Neural progenitor cell (in vitro differentiated cells): ENCODE data around the gene TGOLN2. TPM values are rescaled to one million over a fixed set of nuclear protein-coding genes. Genes with fewer than 3 reads are reported as not detected.
"Not testable (repeated sequence)": the region's sequence is repeated elsewhere in the genome, so short reads cannot be mapped to it uniquely, and the experiment has no call there.

Experiments
- DNase-seq: peaks from one replicate; pipeline ENCODE4 v3.0.0-alpha.2; 2016; ENCODE audit warnings: low spot score
- H2AFZ ChIP-seq: fragments of 200-600 bp; sonication (generic); replicated peaks from 2 replicates; pipeline ENCODE4 v1.6.1; 2016; ENCODE audit warnings: antibody characterized with exemption
- H3F3A ChIP-seq: fragments of 200-600 bp; sonication (generic); 2 replicates; pipeline ENCODE4 v1.6.1; 2016; ENCODE audit warnings: antibody characterized with exemption, low read depth
- H3K27ac ChIP-seq: fragments of 200-600 bp; sonication (generic); 2 replicates; pipeline ENCODE4 v1.5.1; 2016; ENCODE audit warnings: mild to moderate bottlenecking
- H3K27me3 ChIP-seq: fragments of 200-600 bp; sonication (generic); 2 replicates; pipeline ENCODE4 v1.6.1; 2016; ENCODE audit warnings: mild to moderate bottlenecking, moderate library complexity
- H3K36me3 ChIP-seq: fragments of 200-600 bp; sonication (generic); 2 replicates; pipeline ENCODE4 v1.5.1; 2016
- H3K4me1 ChIP-seq: fragments of 200-600 bp; sonication (generic); 2 replicates; pipeline ENCODE4 v1.6.1; 2016; ENCODE audit warnings: mixed run types
- H3K4me2 ChIP-seq: fragments of 200-600 bp; sonication (generic); 2 replicates; pipeline ENCODE4 v1.6.1; 2016
- H3K4me3 ChIP-seq: fragments of 200-600 bp; sonication (generic); 2 replicates; pipeline ENCODE4 v1.5.1; 2016
- H3K79me2 ChIP-seq: fragments of 200-600 bp; sonication (generic); 2 replicates; pipeline ENCODE4 v1.6.1; 2016; ENCODE audit warnings: low read depth
- H3K9ac ChIP-seq: fragments of 200-600 bp; sonication (generic); 2 replicates; pipeline ENCODE4 v1.6.1; 2016
- H3K9me3 ChIP-seq: fragments of 200-600 bp; sonication (generic); 2 replicates; pipeline ENCODE4 v1.5.1; 2016; ENCODE audit warnings: low read depth
- H4K20me1 ChIP-seq: fragments of 200-600 bp; sonication (generic); 2 replicates; pipeline ENCODE4 v1.6.1; 2016; ENCODE audit warnings: low read depth
- H3K27ac Mint-ChIP-seq: 3 replicates; pipeline ENCODE4 v1.8.0; 2021; ENCODE audit warnings: mixed read lengths
- H3K27me3 Mint-ChIP-seq: 2 replicates; pipeline ENCODE4 v1.8.0; 2022; ENCODE audit warnings: low read depth, mild to moderate bottlenecking, inconsistent platforms, moderate library complexity, mixed read lengths; ENCODE audit not compliant: insufficient read depth
- H3K36me3 Mint-ChIP-seq: 3 replicates; pipeline ENCODE4 v1.8.0; 2021; ENCODE audit warnings: mixed read lengths
- H3K4me1 Mint-ChIP-seq: 3 replicates; pipeline ENCODE4 v1.8.0; 2021; ENCODE audit warnings: mixed read lengths
- H3K4me3 Mint-ChIP-seq: 3 replicates; pipeline ENCODE4 v1.8.0; 2021; ENCODE audit warnings: mild to moderate bottlenecking, moderate library complexity, mixed read lengths
- H3K9me3 Mint-ChIP-seq: 3 replicates; pipeline ENCODE4 v1.8.0; 2020; ENCODE audit warnings: mixed read lengths
- EZH2 ChIP-seq: fragments of 200-600 bp; sonication (generic); IDR thresholded peaks from 2 replicates; pipeline ENCODE4 v1.6.1; 2017; ENCODE audit warnings: antibody characterized with exemption, mild to moderate bottlenecking, moderate library complexity
- EZH2phosphoT487 ChIP-seq: fragments of 200-600 bp; sonication (generic); IDR thresholded peaks from 2 replicates; pipeline ENCODE4 v1.6.1; 2017; ENCODE audit warnings: antibody characterized with exemption
- total RNA-seq: library from RNA; depleted of rRNA; stranded (reverse); fragments of >200 nt; gene quantifications from 2 replicates; pipeline ENCODE4 v1.2.3, GENCODE V29; 2015; ENCODE audit warnings: low replicate concordance
- TF ChIP-seq, protein P1 (sequence below): fragments of 200-600 bp; sonication (generic); IDR thresholded peaks from 2 replicates; pipeline ENCODE4 v1.5.1; 2017; ENCODE audit warnings: antibody characterized with exemption, mild to moderate bottlenecking

The TGOLN2 gene
- total RNA-seq, 1 donor from 2014 or later, result 28.5 TPM

DNA sequence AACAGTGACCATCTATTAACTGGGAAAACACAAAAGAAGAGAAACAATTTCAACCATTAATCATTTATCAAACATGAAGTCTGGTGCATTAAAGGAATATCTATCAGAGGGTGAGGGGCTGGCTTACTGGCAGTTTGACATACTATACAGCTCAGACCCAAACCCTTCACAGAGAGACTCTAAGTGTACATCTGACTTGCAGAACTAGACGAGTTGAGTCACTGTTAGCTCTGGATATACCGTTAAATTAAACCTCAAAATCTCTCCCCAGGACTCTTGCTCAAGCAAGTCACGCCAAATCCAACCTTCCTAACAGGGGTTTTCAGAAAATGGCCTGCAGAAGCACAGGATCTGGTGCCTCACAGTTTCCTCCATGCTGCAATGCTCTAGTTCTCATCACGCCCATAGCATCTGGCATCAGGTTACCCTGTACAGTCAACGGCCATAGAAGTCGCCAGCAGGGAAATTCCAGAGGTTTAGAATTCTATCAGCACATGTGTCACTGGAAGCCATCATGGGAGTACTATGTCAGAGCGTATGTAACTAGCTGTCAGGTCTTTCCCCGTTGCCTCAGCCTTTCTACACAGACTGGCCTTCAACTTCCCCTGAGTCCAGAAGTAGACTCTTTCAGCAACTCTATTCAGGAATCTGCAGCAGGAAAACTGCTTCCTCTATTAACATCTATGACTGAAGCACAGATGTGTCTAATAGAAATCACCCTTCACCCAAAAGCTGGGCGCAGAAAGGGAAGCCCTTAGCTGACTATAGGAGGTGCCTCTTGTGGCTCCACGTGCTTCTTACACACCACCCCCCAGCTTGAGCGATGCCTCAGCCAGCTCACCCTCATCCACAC lies 9.3 kb downstream of the TGOLN2 start:
- Histone ChIP-seq H2AFZ (no peak overlapping the region), H3K4me2 (no peak overlapping the region), H3F3A (no peaks in the 10 kb centered on the region), H3K9me3 (no peaks in the 10 kb centered on the region), H4K20me1 (peaks cover 13% of the 10 kb centered on the region), H3K79me2 (peaks cover under 1% of the 10 kb centered on the region), H3K36me3 (peaks cover 15% of the 10 kb centered on the region), H3K27ac (no peak overlapping the region), H3K9ac (no peak overlapping the region), H3K4me1 (no peaks in the 10 kb centered on the region), H3K4me3 (no peak overlapping the region), H3K27me3 (no peaks in the 10 kb centered on the region)
- DNase-seq, result no peak
- Mint-ChIP-seq H3K9me3 (no peaks in the 10 kb centered on the region), H3K4me1 (peaks cover 2% of the 10 kb centered on the region), H3K4me3 (no peak overlapping the region), H3K36me3 (peaks cover 46% of the 10 kb centered on the region), H3K27me3 (no peaks in the 10 kb centered on the region), H3K27ac (no peak overlapping the region)
- TF ChIP-seq EZH2phosphoT487, result no peak
- TF ChIP-seq EZH2, result no peak
- TF ChIP-seq, protein P1, sequence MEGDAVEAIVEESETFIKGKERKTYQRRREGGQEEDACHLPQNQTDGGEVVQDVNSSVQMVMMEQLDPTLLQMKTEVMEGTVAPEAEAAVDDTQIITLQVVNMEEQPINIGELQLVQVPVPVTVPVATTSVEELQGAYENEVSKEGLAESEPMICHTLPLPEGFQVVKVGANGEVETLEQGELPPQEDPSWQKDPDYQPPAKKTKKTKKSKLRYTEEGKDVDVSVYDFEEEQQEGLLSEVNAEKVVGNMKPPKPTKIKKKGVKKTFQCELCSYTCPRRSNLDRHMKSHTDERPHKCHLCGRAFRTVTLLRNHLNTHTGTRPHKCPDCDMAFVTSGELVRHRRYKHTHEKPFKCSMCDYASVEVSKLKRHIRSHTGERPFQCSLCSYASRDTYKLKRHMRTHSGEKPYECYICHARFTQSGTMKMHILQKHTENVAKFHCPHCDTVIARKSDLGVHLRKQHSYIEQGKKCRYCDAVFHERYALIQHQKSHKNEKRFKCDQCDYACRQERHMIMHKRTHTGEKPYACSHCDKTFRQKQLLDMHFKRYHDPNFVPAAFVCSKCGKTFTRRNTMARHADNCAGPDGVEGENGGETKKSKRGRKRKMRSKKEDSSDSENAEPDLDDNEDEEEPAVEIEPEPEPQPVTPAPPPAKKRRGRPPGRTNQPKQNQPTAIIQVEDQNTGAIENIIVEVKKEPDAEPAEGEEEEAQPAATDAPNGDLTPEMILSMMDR, result no peak

DNA sequence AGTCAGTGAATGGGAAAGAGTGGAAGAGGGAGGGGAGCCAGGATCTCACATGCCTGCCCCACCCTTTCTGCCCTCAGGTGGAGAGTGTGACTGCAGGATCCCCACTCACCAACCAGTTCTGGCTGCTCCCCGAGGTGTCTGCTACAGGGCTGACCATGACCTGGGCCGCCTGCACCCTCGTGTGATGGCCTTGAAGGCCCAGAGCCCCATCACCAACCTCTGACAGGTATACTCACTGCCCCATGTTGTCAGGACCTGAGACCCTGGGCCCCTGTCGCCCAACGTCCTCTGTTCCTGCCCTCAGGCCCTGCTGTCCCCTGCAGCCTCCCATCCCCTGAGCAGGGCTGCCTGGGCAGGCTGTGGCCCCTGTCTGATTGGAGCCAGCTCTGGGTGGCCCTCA lies 11.9 kb downstream of the TGOLN2 start:
- H3K4me2 ChIP-seq, H3K4me1 ChIP-seq, H3K9me3 Mint-ChIP-seq, H4K20me1 ChIP-seq, H3K27me3 ChIP-seq, H2AFZ ChIP-seq, H3F3A ChIP-seq, H3K9ac ChIP-seq, H3K36me3 ChIP-seq, H3K27ac Mint-ChIP-seq, H3K9me3 ChIP-seq, H3K4me3 Mint-ChIP-seq, H3K27me3 Mint-ChIP-seq, DNase-seq, H3K79me2 ChIP-seq, H3K4me3 ChIP-seq, H3K27ac ChIP-seq, H3K4me1 Mint-ChIP-seq: not testable (repeated sequence)
- peaks cover 28% of the 10 kb centered on the region for H3K36me3 Mint-ChIP-seq

DNA sequence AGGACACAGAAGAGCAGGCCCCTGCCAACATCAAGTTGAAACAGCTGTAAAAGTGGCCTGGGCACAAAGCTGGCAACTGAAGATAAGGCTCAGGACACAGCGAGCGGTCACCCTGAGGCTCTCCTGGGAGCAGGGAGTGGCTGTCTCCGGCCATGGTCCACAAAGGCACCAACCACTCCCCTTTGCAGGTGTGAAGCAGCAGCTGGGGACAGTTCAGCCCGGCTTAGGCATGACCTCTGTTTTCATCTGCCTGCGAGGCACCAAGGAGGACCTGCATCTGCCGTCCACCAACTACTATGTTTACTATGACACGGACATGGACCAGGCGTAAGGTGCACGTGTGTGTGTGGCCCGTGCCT lies 12.9 kb downstream of the TGOLN2 start:
- no peaks in the 10 kb centered on the region for H3K27me3 Mint-ChIP-seq
- Histone ChIP-seq H2AFZ (no peak overlapping the region), H3K27ac (no peak overlapping the region), H3K4me1 (no peaks in the 10 kb centered on the region), H3K4me3 (no peak overlapping the region), H3K36me3 (no peaks in the 10 kb centered on the region), H3K27me3 (no peaks in the 10 kb centered on the region), H3K79me2 (no peaks in the 10 kb centered on the region), H3F3A (no peaks in the 10 kb centered on the region), H4K20me1 (no peaks in the 10 kb centered on the region), H3K9me3 (no peaks in the 10 kb centered on the region), H3K9ac (no peak overlapping the region), H3K4me2 (no peak overlapping the region)
- peak overlapping the region; percentile 25 for H3K27ac Mint-ChIP-seq
- peaks cover 2% of the 10 kb centered on the region for H3K4me1 Mint-ChIP-seq
- H3K4me3 Mint-ChIP-seq, result no peak overlapping the region
- peaks cover 19% of the 10 kb centered on the region for H3K36me3 Mint-ChIP-seq
- no peaks in the 10 kb centered on the region for H3K9me3 Mint-ChIP-seq
- TF ChIP-seq, protein P1, result no peak
- TF ChIP-seq EZH2 (no peak), EZH2phosphoT487 (no peak)
- no peak for DNase-seq

DNA sequence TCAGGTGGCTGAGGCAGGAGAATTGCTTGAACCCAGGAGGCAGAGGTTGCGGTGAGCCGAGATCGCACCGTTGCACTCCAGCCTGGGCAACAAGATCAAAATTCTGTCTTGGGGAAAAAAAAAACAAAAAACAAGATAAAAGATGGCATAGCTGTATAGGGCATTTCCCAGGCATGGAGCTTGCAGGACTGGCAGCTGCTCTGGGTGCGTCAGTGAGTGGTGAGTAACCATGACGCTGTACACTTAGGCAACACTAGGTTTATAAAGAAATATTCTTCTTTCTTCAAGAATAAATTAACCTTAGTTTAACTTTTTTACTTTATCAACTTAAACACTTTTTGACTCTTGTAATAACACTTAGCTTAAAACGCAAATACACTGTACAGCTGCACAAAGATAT lies 15.4 kb downstream of the TGOLN2 start:
- no peak overlapping the region for H3K9ac ChIP-seq
- H3K79me2 ChIP-seq, result no peaks in the 10 kb centered on the region
- Mint-ChIP-seq H3K27ac (no peak overlapping the region), H3K4me3 (no peak overlapping the region), H3K9me3 (no peaks in the 10 kb centered on the region), H3K36me3 (peaks cover 9% of the 10 kb centered on the region), H3K27me3 (no peaks in the 10 kb centered on the region), H3K4me1 (peaks cover 4% of the 10 kb centered on the region)
- H3K9me3 ChIP-seq, result no peaks in the 10 kb centered on the region
- no peak overlapping the region for H3K4me3 ChIP-seq
- no peaks in the 10 kb centered on the region for H4K20me1 ChIP-seq
- H3K36me3 ChIP-seq, result no peaks in the 10 kb centered on the region
- no peaks in the 10 kb centered on the region for H3F3A ChIP-seq
- no peaks in the 10 kb centered on the region for H3K4me1 ChIP-seq
- no peak for DNase-seq
- no peak overlapping the region for H2AFZ ChIP-seq
- TF ChIP-seq EZH2, result no peak
- no peak for TF ChIP-seq EZH2phosphoT487
- TF ChIP-seq, protein P1, result no peak
- H3K4me2 ChIP-seq, result no peak overlapping the region
- no peaks in the 10 kb centered on the region for H3K27me3 ChIP-seq
- no peak overlapping the region for H3K27ac ChIP-seq
